Hepatocyte (in vitro differentiated cells): Measurements from ENCODE around the gene BET1L.

Experiments used
- EZH2 ChIP-seq: fragments of 200-600 bp; sonication (generic); IDR thresholded peaks from 2 replicates; pipeline ENCODE4 v1.6.1; 2016; ENCODE audit warnings: antibody characterized with exemption, mild to moderate bottlenecking, borderline replicate concordance
- EZH2phosphoT487 ChIP-seq: fragments of 200-600 bp; sonication (generic); IDR thresholded peaks from one replicate; pipeline ENCODE4 v1.6.1; 2018; ENCODE audit warnings: antibody characterized with exemption, mild to moderate bottlenecking, low read depth, moderate library complexity; ENCODE audit not compliant: unreplicated experiment, severe bottlenecking
- TF ChIP-seq, protein P1 (sequence below): fragments of 200-600 bp; sonication (generic); IDR thresholded peaks from 2 replicates; pipeline ENCODE4 v1.5.1; 2016; ENCODE audit warnings: antibody characterized with exemption, mild to moderate bottlenecking; ENCODE audit not compliant: poor library complexity

DNA sequence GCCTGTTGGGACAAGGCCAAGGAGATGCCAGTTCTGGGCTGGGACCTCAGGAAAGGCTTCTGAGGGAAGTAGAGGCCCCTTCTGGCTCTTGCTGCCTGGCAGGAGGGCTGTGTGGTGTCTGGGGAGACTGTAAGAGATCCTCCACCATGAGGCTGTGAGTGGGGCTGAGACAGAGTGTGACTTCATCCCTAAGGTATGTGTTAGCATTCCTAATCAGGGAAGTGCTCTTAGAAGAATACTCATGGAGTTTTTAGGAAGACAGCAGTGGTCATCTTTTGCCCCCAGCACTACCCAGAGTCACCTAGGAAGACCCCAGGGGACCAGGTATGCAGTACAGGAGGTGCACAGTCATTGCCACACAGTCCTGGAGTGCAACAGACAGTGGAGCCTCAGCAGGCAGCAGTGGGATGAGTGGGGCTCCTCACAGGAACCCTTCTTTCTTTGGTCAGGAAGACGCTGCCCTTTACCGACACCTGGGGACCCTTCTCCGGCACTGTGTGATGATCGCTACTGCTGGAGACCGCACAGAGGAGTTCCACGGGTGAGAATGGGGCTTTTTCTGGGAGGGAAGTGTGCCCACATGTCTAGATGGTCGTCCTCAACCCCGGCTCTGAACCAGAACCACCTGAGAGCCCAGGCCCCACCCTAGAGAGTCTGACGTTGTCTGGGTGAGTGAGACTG, 3.1 kb upstream of the BET1L start:
- TF ChIP-seq, protein P1, sequence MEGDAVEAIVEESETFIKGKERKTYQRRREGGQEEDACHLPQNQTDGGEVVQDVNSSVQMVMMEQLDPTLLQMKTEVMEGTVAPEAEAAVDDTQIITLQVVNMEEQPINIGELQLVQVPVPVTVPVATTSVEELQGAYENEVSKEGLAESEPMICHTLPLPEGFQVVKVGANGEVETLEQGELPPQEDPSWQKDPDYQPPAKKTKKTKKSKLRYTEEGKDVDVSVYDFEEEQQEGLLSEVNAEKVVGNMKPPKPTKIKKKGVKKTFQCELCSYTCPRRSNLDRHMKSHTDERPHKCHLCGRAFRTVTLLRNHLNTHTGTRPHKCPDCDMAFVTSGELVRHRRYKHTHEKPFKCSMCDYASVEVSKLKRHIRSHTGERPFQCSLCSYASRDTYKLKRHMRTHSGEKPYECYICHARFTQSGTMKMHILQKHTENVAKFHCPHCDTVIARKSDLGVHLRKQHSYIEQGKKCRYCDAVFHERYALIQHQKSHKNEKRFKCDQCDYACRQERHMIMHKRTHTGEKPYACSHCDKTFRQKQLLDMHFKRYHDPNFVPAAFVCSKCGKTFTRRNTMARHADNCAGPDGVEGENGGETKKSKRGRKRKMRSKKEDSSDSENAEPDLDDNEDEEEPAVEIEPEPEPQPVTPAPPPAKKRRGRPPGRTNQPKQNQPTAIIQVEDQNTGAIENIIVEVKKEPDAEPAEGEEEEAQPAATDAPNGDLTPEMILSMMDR: no peak
- TF ChIP-seq EZH2phosphoT487: no peak
- no peak for TF ChIP-seq EZH2
